Kidney glomerular epithelial cell (primary cell): Measurements from ENCODE around the gene POLR3C.
A peak's percentile ranks its signal among the peaks of the same experiment; 100 is the strongest.
"Not testable (repeated sequence)": the region's sequence is repeated elsewhere in the genome, so short reads cannot be mapped to it uniquely, and the experiment has no call there.

Experiments
- DNase-seq: peaks from one replicate; lab custom pipeline; 2025; lab: John Stamatoyannopoulos, UW

The POLR3C gene

GRCh38 chr1:145823565-145824498 is at the start of gene POLR3C, which contains the start of gene RNF115:
Gene POLR3C, plus strand, starts transcription at chr1:145824200. Its CDS starts 1,577 bp downstream, at chr1:145825777.
Gene RNF115, minus strand, starts transcription at chr1:145824095. Its CDS starts 222 bp downstream, at chr1:145823873.
- peak; percentile 83 for DNase-seq

- no peak for DNase-seq
Measured at GRCh38 chr1:145777357-145778145, 46.4 kb upstream of the POLR3C start.

GRCh38 chr1:145778146-145778540 is 45.9 kb upstream of the POLR3C start:
- no peak for DNase-seq

- peak; percentile 97 for DNase-seq
Measured at GRCh38 chr1:145782272-145783099, 41.5 kb upstream of the POLR3C start.

GRCh38 chr1:145784409-145784808 is 39.6 kb upstream of the POLR3C start:
- no peak for DNase-seq

- no peak for DNase-seq
Measured at GRCh38 chr1:145785547-145785946, 38.5 kb upstream of the POLR3C start.

GRCh38 chr1:145786271-145786670 is 37.7 kb upstream of the POLR3C start:
- DNase-seq: no peak

GRCh38 chr1:145788580-145788979 is 35.4 kb upstream of the POLR3C start:
- DNase-seq: no peak

- DNase-seq: not testable (repeated sequence)
Measured at GRCh38 chr1:145791860-145792259, 32.1 kb upstream of the POLR3C start.

GRCh38 chr1:145792484-145792883 is 31.5 kb upstream of the POLR3C start:
- DNase-seq: no peak

GRCh38 chr1:145795257-145795881 is 28.6 kb upstream of the POLR3C start:
- no peak for DNase-seq

- no peak for DNase-seq
Measured at GRCh38 chr1:145796753-145797152, 27.2 kb upstream of the POLR3C start.

GRCh38 chr1:145799806-145800205 is 24.2 kb upstream of the POLR3C start:
- DNase-seq: no peak

- DNase-seq: no peak
Measured at GRCh38 chr1:145804235-145805045, 19.6 kb upstream of the POLR3C start.

- no peak for DNase-seq
Measured at GRCh38 chr1:145805057-145805456, 18.9 kb upstream of the POLR3C start.

- DNase-seq: no peak
Measured at GRCh38 chr1:145806408-145806807, 17.6 kb upstream of the POLR3C start.

GRCh38 chr1:145806844-145807243 is 17.2 kb upstream of the POLR3C start:
- no peak for DNase-seq

GRCh38 chr1:145812977-145813810 is 10.8 kb upstream of the POLR3C start:
- DNase-seq: not testable (repeated sequence)

- peak; percentile 41 for DNase-seq
Measured at GRCh38 chr1:145818095-145818494, 5.9 kb upstream of the POLR3C start.
